GM19452 (cell line): Measurements from ENCODE around the gene ATP7A.
"Not testable (repeated sequence)": the region's sequence is repeated elsewhere in the genome, so short reads cannot be mapped to it uniquely, and the experiment has no call there.

ENCODE experiments used
- ATAC-seq: cut with Tn5 transposase; IDR thresholded peaks from one replicate; pipeline ENCODE4 v1.9.1; 2021; ENCODE audit not compliant: unreplicated experiment

The ATP7A gene

DNA sequence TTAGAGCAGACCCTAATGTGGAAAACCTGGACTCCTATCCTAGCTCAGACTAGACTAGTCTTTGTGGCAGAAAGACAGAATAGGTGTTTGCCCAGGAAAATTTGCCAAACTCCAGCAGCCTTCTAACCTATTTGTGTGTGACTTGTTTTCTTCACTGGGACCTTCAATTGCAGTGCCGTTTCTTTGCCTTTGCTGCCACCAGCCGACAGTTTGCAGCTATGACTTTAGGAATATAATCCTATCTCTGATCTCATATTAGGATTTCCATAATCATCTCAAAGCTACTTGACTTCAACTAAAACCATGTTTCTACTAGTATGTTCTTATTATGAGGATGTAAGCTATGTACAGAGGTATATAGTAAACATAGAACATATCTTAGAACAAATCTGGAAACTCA lies 119.2 kb downstream of the ATP7A start:
- ATAC-seq = no peak

DNA sequence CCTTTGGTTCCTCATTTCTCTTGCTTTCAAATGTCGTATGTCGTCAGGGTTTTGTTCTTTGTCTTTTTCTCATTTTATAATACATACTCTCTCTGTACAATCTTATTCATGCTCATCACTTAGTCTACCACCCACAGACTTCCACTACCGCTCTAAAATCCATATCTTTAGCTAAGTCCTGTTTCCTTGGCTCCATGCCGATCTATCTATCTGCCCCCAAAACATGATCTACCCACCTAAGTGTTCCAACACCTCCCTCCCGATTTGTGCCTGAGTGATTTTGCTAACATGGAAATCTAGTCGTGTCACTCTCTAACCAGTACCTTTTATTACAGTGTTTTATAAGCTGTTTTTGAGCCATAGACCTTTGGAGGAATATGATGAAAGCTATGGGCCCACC lies 124.6 kb downstream of the ATP7A start:
- ATAC-seq = no peak

DNA sequence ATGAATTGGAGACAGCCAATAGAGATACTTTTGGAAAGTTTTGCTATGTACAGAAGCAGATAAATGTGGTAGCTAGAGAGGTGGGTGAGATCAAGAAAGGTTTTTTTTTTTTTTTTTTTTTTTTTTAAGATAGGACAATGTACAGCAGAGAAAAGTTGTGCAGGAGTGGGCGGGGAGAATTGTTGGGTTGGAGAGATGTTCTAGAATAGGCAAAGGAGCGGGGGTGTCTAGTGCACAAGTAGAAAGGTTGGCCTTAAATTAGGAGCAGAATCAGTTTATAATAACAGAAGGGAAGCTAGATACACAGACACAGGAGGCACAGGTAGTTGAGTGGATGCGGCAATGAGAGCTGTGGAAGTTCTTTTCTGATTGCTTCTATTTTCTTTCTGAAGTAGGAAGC lies 127.4 kb downstream of the ATP7A start:
- no peak for ATAC-seq

- ATAC-seq = no peak
These were observed 132.1 kb downstream of the ATP7A start for GRCh38 chrX:78042601-78043000.

GRCh38 chrX:78046362-78046761 lies 135.9 kb downstream of the ATP7A start:
- no peak for ATAC-seq

DNA sequence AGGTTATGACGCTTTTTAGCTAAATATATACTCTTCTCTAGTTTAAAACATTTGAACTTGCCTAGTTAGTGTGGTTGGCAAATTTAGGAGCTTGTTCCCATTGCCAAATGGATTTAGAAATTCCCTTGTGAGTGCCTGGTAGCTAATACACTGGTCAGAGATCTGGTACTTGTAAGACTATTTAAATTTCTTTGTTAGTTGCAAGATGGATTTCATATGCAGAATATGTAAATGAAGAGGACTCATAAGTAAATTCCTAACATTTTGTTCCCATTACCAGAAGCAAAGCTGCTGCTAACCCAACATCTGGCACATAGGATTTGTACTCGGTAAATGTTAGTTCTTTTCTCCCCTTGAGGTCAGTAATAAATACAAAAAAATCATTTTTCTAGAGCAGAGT lies 137.6 kb downstream of the ATP7A start:
- no peak for ATAC-seq

GRCh38 chrX:78063687-78064086 lies 153.2 kb downstream of the ATP7A start:
- ATAC-seq = no peak

DNA sequence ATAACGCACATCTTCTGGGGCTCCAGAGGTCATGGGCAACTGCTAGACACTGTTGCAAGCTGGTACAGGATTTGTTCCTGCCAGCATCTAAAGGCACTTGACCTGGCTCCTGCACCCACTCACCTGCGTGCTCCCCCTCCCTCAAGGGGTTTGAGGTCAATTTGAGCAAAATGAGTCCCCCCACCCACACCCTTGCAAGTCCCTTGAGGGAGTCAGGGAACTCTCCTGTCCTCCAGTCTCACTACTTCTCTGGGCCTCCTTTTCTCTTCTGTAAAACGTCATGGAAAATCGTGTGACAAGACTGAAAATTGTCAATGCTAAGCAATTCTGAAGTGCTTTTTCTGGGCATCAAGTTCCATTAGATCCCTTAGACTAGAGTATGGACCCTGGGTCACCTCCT lies 153.7 kb downstream of the ATP7A start:
- no peak for ATAC-seq

- peak; percentile 70 for ATAC-seq
These were observed 154.5 kb downstream of the ATP7A start for GRCh38 chrX:78064698-78065601.

DNA sequence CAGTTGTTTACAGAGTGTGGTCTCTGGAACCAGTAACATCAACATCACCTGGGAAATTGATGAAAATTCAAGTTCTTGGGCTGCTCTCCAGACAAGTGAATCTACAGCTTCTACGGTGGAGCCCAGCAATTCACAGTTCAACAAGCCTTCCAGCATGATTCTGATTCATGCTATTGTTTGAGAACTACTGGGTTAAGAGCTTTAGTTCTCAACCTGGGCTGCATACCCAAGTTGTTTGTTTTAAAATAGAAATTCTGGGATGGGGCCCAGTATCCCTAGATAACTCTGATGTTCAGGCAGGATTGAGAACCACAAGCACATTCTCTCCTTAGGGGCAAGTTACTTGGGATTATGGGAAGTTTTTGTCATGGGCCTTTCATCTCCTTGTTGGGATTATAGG lies 155.6 kb downstream of the ATP7A start:
- no peak for ATAC-seq

DNA sequence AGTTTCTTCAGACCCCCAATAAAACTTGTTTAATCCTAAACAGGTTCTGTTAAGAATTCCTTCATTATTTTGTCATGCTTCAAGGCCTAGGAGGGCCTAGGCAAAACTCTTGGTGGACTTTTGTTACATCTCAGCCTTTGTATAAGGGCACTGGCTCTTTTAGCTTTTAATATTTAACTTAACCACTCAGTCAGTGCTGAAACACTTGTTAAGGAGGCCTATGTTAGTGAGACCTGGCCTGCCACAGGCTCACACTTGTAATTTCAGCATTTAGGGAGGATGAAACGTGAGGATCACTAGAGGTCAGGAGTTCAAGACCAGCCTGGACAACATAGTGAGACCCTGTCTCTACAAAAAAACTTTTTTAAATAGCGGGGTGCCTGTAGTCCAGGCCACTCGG lies 160.8 kb downstream of the ATP7A start:
- ATAC-seq = no peak

DNA sequence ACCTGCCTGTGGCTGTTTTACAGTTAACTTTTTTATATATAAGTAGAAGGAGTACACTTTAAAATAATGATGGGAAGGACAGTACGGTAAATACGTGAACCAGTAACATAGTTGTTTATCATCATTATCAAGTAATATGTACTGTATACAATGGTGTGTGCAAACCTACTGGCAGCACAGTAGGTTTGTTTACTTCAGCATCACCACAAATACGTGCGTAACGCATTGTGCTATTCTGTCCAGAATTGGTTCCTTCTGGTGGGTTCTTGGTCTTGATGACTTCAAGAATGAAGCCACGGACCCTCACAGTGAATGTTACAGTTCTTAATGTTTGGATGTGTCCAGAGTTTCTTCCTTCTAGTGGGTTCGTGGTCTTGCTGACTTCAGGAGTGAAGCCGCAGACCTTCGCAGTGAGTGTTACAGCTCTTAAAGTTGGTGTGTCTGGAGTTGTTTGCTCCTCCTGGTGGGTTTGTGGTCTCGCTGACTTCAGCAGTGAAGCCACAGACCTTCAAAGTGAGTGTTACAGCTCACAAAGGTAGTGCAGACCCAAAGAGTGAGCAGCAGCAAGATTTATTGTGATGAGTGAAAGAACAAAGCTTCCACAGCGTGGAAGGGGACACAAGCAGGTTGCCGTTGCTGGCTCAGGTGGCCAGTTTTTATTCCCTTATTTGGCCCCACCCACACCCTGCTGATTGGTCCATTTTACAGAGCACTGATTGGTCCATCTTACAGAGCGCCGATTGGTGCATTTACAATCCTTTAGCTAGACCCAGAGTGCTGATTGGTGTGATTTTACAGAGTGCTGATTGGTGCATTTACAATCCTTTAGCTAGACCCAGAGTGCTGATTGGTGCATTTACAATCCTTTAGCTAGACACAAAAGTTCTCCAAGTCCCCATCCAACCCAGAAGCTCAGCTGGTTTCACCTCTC lies 162.9 kb downstream of the ATP7A start:
- ATAC-seq = not testable (repeated sequence)

GRCh38 chrX:78074088-78074487 lies 163.6 kb downstream of the ATP7A start:
- no peak for ATAC-seq

- no peak for ATAC-seq
These were observed 165.4 kb downstream of the ATP7A start for GRCh38 chrX:78075787-78076389.

DNA sequence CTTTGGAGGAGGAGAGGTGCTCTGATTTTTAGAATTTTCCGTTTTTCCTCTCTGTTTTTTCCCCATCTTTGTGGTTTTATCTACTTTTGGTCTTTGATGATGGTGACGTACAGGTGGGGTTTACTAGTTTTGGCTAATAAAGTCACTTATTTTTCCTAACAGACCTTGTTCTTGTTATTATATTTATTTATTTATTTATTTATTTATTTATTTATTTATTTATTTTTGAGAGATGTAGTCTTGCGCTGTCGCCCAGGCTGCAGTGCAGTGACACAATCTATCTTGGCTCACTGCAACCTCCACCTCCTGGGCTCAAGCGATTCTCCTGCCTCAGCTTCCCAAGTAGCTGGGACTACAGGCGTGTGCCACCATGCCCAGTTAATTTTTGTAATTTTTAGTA lies 170.9 kb downstream of the ATP7A start:
- not testable (repeated sequence) for ATAC-seq

DNA sequence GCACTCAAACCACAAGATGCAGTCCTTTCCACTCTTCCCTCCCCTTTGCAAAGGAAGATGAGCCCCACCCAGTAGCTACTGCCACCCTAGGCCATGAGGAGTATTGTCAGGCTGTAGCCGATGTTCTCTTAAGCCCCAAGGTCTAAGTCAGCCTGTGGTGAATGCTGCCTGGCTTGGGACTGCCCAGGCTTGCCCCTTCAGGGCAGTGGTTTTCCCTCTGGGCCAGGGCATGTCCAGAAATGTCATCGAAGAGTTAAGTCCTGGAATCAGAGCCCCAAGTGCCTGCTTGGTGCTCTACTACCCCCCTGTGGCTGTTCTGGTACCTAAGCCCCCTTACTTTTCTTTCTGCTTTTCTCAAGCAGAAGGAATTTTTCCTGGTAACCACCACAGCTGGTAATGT lies 181.8 kb downstream of the ATP7A start:
- peak; percentile 77 for ATAC-seq

DNA sequence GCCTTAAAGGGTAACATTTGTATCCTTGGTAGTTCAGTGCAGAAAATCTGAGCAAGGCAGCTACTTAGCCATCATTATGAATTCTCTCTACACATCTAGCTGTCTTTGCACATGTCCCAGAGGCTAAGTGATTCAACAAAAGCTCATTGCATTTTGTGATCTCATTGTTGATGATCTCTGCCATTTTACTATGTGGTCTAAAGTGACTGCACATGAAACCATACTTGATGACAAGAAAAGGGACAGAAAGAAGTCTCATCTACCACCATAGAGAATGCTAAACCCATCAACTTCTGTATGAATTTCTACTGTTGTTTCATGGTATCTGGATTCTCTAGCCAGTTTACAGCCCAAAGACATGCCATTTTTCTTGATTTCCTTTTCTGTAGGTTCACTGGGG lies 187.6 kb downstream of the ATP7A start:
- no peak for ATAC-seq
